NOMO-1 (cell line): Measurements from ENCODE around the gene IGF1R.

ENCODE experiments used
- DNase-seq, 2 experiments: peaks; one replicate each; lab custom pipeline; 2025; ENCODE audit not compliant: unreplicated experiment in 2 of 2; lab: John Stamatoyannopoulos, UW

IGF1R gene

GRCh38 chr15:98700519-98700918 lies 52.2 kb downstream of the IGF1R start:
- DNase-seq: no peak

GRCh38 chr15:98703126-98703685 lies 54.9 kb downstream of the IGF1R start:
- no peak for DNase-seq

- DNase-seq: no peak
These were observed 56.7 kb downstream of the IGF1R start for GRCh38 chr15:98705070-98705469.

- no peak for DNase-seq
These were observed 58.0 kb downstream of the IGF1R start for GRCh38 chr15:98706387-98706786.

GRCh38 chr15:98706986-98707385 lies 58.6 kb downstream of the IGF1R start:
- DNase-seq: no peak

GRCh38 chr15:98708037-98708590 lies 59.8 kb downstream of the IGF1R start:
- no peak for DNase-seq

- DNase-seq: no peak
These were observed 63.5 kb downstream of the IGF1R start for GRCh38 chr15:98711810-98712209.

- no peak for DNase-seq
These were observed 64.7 kb downstream of the IGF1R start for GRCh38 chr15:98712845-98713584.

GRCh38 chr15:98713585-98714001 lies 65.3 kb downstream of the IGF1R start:
- no peak for DNase-seq

- DNase-seq: no peak
These were observed 66.6 kb downstream of the IGF1R start for GRCh38 chr15:98714922-98715321.

GRCh38 chr15:98715401-98715800 lies 67.1 kb downstream of the IGF1R start:
- no peak for DNase-seq

GRCh38 chr15:98715890-98716443 lies 67.6 kb downstream of the IGF1R start:
- no peak for DNase-seq

- no peak for DNase-seq
These were observed 69.0 kb downstream of the IGF1R start for GRCh38 chr15:98717371-98717770.

GRCh38 chr15:98717942-98718341 lies 69.6 kb downstream of the IGF1R start:
- no peak for DNase-seq

- DNase-seq: no peak
These were observed 70.2 kb downstream of the IGF1R start for GRCh38 chr15:98718426-98719136.

- DNase-seq: no peak
These were observed 70.9 kb downstream of the IGF1R start for GRCh38 chr15:98719137-98719740.

GRCh38 chr15:98720031-98720430 lies 71.7 kb downstream of the IGF1R start:
- DNase-seq: no peak

- no peak for DNase-seq
These were observed 72.5 kb downstream of the IGF1R start for GRCh38 chr15:98720577-98721565.

- no peak for DNase-seq
These were observed 73.9 kb downstream of the IGF1R start for GRCh38 chr15:98722209-98722608.

- no peak for DNase-seq
These were observed 74.3 kb downstream of the IGF1R start for GRCh38 chr15:98722645-98723044.
